HepG2 (cell line): ENCODE data around the gene TUBB4B. TPM values are rescaled to one million over a fixed set of nuclear protein-coding genes. Genes with fewer than 3 reads are reported as not detected.

Experiments used
- ASH2L ChIP-seq: fragments of 300-600, 200-600 bp; sonication (generic); IDR thresholded peaks from 2 replicates; pipeline ENCODE4 v1.7.0; 2017; ENCODE audit warnings: low read depth, mild to moderate bottlenecking, moderate library complexity, mixed read lengths, low read length; ENCODE audit not compliant: insufficient read length
- ATF4 ChIP-seq, 2 experiments: fragments of 450-650 bp in 1 of 2; sonication (generic) in 1 of 2; formaldehyde crosslinking; IDR thresholded peaks; 2 replicates each; pipeline versions ENCODE4 v1.5.0 to v1.8.0; 2020 to 2022; ENCODE audit warnings: mild to moderate bottlenecking in 1 of 2, missing genetic modification reagents in 1 of 2
- NONO ChIP-seq, 2 experiments: fragments of 450-650 bp in 1 of 2; sonication (generic) in 1 of 2; formaldehyde crosslinking in 1 of 2; IDR thresholded peaks in 1 of 2; conservative IDR thresholded peaks in 1 of 2; 2 replicates each; pipeline versions ENCODE4 v1.6.1 to v1.8.0; 2017 to 2022; ENCODE audit warnings: mild to moderate bottlenecking in 1 of 2, missing genetic modification reagents in 1 of 2, moderate library complexity in 1 of 2
- SNAPC4 ChIP-seq: sonication (generic); formaldehyde crosslinking; IDR thresholded peaks from 2 replicates; pipeline ENCODE4 v1.4.0; 2020; ENCODE audit warnings: mild to moderate bottlenecking, missing genetic modification reagents
- SRSF1 ChIP-seq: fragments of 200-400 bp; formaldehyde crosslinking; optimal IDR thresholded peaks from 2 replicates; pipeline ENCODE3; 2017; ENCODE audit warnings: mild to moderate bottlenecking, low read depth, low read length, moderate library complexity
- TCF7L2 ChIP-seq: IDR thresholded peaks from 2 replicates; pipeline ENCODE4 v1.6.1; 2011; ENCODE audit warnings: mild to moderate bottlenecking, low read depth, low read length, moderate library complexity
- ZBTB39 ChIP-seq: sonication (generic); formaldehyde crosslinking; IDR thresholded peaks from 2 replicates; pipeline ENCODE4 v1.5.0; 2020; ENCODE audit warnings: missing genetic modification reagents
- ZNF253 ChIP-seq: sonication (generic); formaldehyde crosslinking; IDR thresholded peaks from 2 replicates; pipeline ENCODE4 v1.8.0; 2022; ENCODE audit warnings: mild to moderate bottlenecking, missing genetic modification reagents, borderline replicate concordance
- ZNF274 ChIP-seq: sonication (generic); formaldehyde crosslinking; IDR thresholded peaks from 2 replicates; pipeline ENCODE4 v1.5.1; 2020; ENCODE audit warnings: mild to moderate bottlenecking, missing genetic modification reagents
- polyA plus RNA-seq, 8 experiments: library from polyadenylated mRNA; depleted of rRNA in 3 of 8; stranded (reverse) in 7 of 8; unstranded in 1 of 8; fragments of >200 nt; fragmentation: Illumina TruSeq in 4 of 8; extraction: Trizol in 4 of 8; gene quantifications; 2 replicates each; pipeline versions ENCODE4 v1.2.1 to v1.2.3, GENCODE V29; 2011 to 2016; ENCODE audit warnings: low read depth in 4 of 8, missing spikeins in 1 of 8, mixed read lengths in 1 of 8; ENCODE audit not compliant: insufficient read depth in 1 of 8
- total RNA-seq, 5 experiments: library from RNA; depleted of rRNA; stranded (reverse); fragments of >200 nt; fragmentation: Illumina TruSeq; extraction: Trizol; gene quantifications; 2 replicates each; pipeline ENCODE4 v1.2.3, GENCODE V29; 2016; ENCODE audit warnings: low read depth in 1 of 5
- TF ChIP-seq, protein P1 (sequence below): sonication (generic); formaldehyde crosslinking; IDR thresholded peaks from 2 replicates; pipeline ENCODE4 v1.5.0; 2020; ENCODE audit warnings: mild to moderate bottlenecking, missing genetic modification reagents
- TF ChIP-seq, protein P2 (sequence below): IDR thresholded peaks from 2 replicates; pipeline ENCODE4 v1.6.1; 2018; ENCODE audit warnings: missing genetic modification reagents
- TF ChIP-seq, protein P3 (sequence below): sonication (generic); formaldehyde crosslinking; IDR thresholded peaks from 2 replicates; pipeline ENCODE4 v1.5.1; 2020; ENCODE audit warnings: missing genetic modification reagents, mild to moderate bottlenecking, borderline replicate concordance

TUBB4B gene
- total and polyA plus RNA-seq, 2 of the 13 experiments (the other 11 are each of a cell fraction or from before 2014, with no cell fraction given) = 182 to 412 TPM

DNA sequence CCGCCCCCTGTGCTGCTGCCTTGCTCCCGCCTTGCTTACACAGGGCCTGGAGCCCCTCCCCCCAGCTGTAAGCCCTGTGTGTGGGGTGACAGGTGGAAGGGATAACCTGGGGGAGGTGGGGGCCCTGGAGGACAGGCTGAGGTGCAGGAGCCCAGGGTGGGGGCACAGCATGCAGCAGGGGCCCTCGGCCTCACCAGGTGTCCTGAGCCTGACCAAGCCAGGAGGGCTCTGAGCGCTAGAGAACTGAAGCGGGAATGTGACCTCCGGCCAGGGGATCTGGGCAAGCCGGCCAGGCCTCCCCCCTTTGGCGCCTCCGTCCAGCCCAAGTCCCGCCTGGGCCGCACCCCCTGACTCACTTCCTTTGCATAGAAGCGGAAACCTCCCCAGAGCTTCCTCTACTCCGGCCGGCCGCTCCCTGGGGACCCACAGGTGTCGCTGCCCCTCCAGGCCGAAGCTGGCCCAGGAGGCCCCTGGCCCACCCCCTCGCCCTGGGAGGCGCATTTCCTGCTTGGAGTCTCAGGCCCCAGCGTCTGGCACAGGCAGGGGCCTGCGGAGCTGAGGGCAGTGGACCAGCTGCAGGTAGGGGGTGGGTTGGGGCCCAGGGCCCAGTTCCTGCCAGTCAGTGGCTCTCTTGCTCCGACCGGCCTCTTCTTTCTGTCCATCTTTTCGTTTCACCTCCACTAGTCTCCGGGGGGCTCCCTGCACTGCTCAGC, 36.4 kb downstream of the TUBB4B start, which contains the start of gene TOR4A (continued):
- TF ChIP-seq, protein P1, sequence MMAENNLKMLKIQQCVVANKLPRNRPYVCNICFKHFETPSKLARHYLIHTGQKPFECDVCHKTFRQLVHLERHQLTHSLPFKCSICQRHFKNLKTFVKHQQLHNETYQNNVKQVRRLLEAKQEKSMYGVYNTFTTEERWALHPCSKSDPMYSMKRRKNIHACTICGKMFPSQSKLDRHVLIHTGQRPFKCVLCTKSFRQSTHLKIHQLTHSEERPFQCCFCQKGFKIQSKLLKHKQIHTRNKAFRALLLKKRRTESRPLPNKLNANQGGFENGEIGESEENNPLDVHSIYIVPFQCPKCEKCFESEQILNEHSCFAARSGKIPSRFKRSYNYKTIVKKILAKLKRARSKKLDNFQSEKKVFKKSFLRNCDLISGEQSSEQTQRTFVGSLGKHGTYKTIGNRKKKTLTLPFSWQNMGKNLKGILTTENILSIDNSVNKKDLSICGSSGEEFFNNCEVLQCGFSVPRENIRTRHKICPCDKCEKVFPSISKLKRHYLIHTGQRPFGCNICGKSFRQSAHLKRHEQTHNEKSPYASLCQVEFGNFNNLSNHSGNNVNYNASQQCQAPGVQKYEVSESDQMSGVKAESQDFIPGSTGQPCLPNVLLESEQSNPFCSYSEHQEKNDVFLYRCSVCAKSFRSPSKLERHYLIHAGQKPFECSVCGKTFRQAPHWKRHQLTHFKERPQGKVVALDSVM (CRISPR knock-in tag) = peak; percentile 78
- TF ChIP-seq ZNF253 (CRISPR knock-in tag) (no peak), TCF7L2 (no peak), ZNF274 (CRISPR knock-in tag) (no peak; the same call in 1 of the 2 replicates), SNAPC4 (no peak), NONO (IDR thresholded peaks at IDR 0.05) (no peak), NONO (CRISPR knock-in tag; conservative IDR thresholded peaks at IDR 0.05) (peak; percentile 76; the same call in 1 of the 2 replicates), ATF4 (CRISPR knock-in tag; IDR thresholded peaks at IDR 0.05) (peak in 1 of 2 experiments; percentile 16; a peak in 1 of 4 replicates), SRSF1 (peak; percentile 86), ZBTB39 (CRISPR knock-in tag) (0 out of 2 replicates have a peak, but pooled peaks have one; percentile 68), ASH2L (peak; percentile 69)
- TF ChIP-seq, protein P2, sequence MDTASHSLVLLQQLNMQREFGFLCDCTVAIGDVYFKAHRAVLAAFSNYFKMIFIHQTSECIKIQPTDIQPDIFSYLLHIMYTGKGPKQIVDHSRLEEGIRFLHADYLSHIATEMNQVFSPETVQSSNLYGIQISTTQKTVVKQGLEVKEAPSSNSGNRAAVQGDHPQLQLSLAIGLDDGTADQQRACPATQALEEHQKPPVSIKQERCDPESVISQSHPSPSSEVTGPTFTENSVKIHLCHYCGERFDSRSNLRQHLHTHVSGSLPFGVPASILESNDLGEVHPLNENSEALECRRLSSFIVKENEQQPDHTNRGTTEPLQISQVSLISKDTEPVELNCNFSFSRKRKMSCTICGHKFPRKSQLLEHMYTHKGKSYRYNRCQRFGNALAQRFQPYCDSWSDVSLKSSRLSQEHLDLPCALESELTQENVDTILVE (CRISPR knock-in tag) = peak; percentile 69
- TF ChIP-seq, protein P3, sequence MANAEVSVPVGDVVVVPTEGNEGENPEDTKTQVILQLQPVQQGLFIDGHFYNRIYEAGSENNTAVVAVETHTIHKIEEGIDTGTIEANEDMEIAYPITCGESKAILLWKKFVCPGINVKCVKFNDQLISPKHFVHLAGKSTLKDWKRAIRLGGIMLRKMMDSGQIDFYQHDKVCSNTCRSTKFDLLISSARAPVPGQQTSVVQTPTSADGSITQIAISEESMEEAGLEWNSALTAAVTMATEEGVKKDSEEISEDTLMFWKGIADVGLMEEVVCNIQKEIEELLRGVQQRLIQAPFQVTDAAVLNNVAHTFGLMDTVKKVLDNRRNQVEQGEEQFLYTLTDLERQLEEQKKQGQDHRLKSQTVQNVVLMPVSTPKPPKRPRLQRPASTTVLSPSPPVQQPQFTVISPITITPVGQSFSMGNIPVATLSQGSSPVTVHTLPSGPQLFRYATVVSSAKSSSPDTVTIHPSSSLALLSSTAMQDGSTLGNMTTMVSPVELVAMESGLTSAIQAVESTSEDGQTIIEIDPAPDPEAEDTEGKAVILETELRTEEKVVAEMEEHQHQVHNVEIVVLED (CRISPR knock-in tag) = peak; percentile 21; the same call in 1 of the 2 replicates
